Measurements from ENCODE around the gene SASH1. TPM values are rescaled to one million over a fixed set of nuclear protein-coding genes. Genes with fewer than 3 reads are reported as not detected.

The SASH1 gene
- total RNA-seq, 1 donor from 2014 or later, result 28.7 TPM

- H3K36me3 Mint-ChIP-seq, result no peaks in the 10 kb centered on the region
- TF ChIP-seq, protein P1, sequence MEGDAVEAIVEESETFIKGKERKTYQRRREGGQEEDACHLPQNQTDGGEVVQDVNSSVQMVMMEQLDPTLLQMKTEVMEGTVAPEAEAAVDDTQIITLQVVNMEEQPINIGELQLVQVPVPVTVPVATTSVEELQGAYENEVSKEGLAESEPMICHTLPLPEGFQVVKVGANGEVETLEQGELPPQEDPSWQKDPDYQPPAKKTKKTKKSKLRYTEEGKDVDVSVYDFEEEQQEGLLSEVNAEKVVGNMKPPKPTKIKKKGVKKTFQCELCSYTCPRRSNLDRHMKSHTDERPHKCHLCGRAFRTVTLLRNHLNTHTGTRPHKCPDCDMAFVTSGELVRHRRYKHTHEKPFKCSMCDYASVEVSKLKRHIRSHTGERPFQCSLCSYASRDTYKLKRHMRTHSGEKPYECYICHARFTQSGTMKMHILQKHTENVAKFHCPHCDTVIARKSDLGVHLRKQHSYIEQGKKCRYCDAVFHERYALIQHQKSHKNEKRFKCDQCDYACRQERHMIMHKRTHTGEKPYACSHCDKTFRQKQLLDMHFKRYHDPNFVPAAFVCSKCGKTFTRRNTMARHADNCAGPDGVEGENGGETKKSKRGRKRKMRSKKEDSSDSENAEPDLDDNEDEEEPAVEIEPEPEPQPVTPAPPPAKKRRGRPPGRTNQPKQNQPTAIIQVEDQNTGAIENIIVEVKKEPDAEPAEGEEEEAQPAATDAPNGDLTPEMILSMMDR (IDR thresholded peaks at IDR 0.05; ENCODE audit: unreplicated experiment), result peak; percentile 94
- H3K4me3 Mint-ChIP-seq, result peak overlapping the region; percentile 53
- peak; percentile 77 to 91 for DNase-seq (ENCODE audit: low spot score in 2 of 2, unreplicated experiment in 2 of 2)
- H3K27me3 Mint-ChIP-seq (ENCODE audit: low read depth), result peaks cover 22% of the 10 kb centered on the region
- H3K4me1 Mint-ChIP-seq, result no peaks in the 10 kb centered on the region
- H3K27ac Mint-ChIP-seq, result no peak overlapping the region
- peaks cover 7% of the 10 kb centered on the region for H3K9me3 Mint-ChIP-seq
Observed at GRCh38 chr6:148559848-148560433, 217.3 kb downstream of the SASH1 start.

DNA sequence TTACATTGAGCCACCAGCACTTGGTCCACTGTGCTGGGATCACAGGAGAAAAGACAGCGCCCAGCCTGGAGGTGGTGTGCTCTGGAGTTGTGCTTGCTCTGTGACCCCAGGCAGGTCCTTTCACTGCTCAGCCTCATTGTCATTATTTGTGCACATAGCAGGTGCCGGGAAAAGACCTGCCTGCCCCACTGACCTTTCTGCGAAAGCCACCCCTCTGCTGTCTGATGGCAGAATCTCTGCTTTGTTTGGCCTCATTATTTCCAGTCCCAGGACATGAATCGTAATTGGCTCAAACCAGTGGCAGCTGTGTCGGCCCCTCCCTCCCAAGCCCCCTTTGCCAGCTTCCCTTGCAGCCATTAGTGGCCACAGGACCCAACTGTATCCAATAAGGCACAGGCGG, 219.0 kb downstream of the SASH1 start:
- Mint-ChIP-seq H3K9me3 (no peaks in the 10 kb centered on the region), H3K4me1 (no peaks in the 10 kb centered on the region), H3K36me3 (no peaks in the 10 kb centered on the region)

DNA sequence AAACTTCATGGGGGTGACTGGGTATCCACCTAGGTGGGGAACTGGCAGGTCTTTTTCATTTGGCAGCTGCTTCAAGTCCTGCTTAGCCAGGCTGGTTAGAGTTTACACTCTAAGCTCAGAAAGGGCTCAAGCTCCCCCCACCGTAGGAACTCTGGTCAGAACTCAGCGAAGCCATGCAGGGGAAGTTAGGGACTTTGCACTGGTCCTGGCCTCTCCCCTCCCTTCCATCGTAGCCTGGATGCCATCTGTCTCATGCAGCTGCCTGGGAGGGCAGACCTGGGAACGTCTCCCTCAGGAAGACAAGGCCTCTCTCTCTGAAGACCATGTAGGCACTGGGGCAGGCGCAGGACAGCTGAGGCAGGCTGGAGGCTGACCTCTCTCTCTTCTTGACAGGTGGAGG, 220.4 kb downstream of the SASH1 start:
- Mint-ChIP-seq H3K4me3 (no peak overlapping the region), H3K9me3 (no peaks in the 10 kb centered on the region), H3K4me1 (no peaks in the 10 kb centered on the region), H3K36me3 (no peaks in the 10 kb centered on the region), H3K27me3 (ENCODE audit: low read depth) (peaks cover 31% of the 10 kb centered on the region), H3K27ac (no peak overlapping the region)
- no peak for DNase-seq (ENCODE audit: low spot score in 2 of 2, unreplicated experiment in 2 of 2)
- TF ChIP-seq, protein P1 (IDR thresholded peaks at IDR 0.05; ENCODE audit: unreplicated experiment), result no peak

More for the DNA sequence above, 219.0 kb downstream of the SASH1 start:
- Mint-ChIP-seq H3K27ac (no peak overlapping the region), H3K4me3 (no peak overlapping the region), H3K27me3 (ENCODE audit: low read depth) (peaks cover 35% of the 10 kb centered on the region)
- no peak for DNase-seq (ENCODE audit: low spot score in 2 of 2, unreplicated experiment in 2 of 2)
- TF ChIP-seq, protein P1 (IDR thresholded peaks at IDR 0.05; ENCODE audit: unreplicated experiment), result no peak

DNA sequence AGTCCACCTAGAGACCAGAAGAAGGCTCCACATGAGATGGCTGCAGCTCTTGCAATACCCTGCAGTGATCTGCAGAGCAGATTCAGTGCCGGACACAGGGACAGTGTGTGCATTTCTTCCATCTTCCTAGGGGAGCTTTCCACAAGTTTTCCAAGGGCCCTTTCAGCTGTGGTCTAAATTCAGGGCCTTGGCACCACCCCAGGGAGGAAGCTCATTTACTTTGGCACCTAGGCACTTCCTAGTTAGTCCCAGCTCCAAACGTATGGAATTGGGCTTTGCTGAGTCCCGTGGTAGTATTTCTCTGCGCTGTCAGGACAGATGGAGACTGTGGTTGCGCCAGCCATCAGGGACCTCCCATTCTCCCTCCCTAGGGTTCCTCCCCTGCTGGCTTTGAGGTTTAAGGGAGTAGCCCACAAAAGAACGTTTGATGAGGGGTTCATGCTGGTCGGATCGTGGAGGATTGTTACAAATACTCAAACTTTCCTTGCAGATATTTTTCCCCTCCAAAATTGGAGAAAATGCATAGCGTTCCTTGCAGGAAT, 221.9 kb downstream of the SASH1 start:
- H3K36me3 Mint-ChIP-seq, result no peaks in the 10 kb centered on the region
- no peaks in the 10 kb centered on the region for H3K4me1 Mint-ChIP-seq
- TF ChIP-seq, protein P1 (IDR thresholded peaks at IDR 0.05; ENCODE audit: unreplicated experiment), result no peak
- no peak overlapping the region for H3K4me3 Mint-ChIP-seq
- H3K27ac Mint-ChIP-seq, result no peak overlapping the region
- no peak for DNase-seq (ENCODE audit: low spot score in 2 of 2, unreplicated experiment in 2 of 2)
- H3K9me3 Mint-ChIP-seq, result no peaks in the 10 kb centered on the region
- H3K27me3 Mint-ChIP-seq (ENCODE audit: low read depth), result peaks cover 31% of the 10 kb centered on the region

GRCh38 chr6:148565321-148565926, 222.8 kb downstream of the SASH1 start:
- Mint-ChIP-seq H3K4me1 (no peaks in the 10 kb centered on the region), H3K36me3 (no peaks in the 10 kb centered on the region), H3K4me3 (no peak overlapping the region), H3K9me3 (no peaks in the 10 kb centered on the region), H3K27ac (no peak overlapping the region), H3K27me3 (ENCODE audit: low read depth) (peaks cover 29% of the 10 kb centered on the region)
- TF ChIP-seq, protein P1 (IDR thresholded peaks at IDR 0.05; ENCODE audit: unreplicated experiment), result no peak
- DNase-seq (ENCODE audit: low spot score in 2 of 2, unreplicated experiment in 2 of 2), result no peak
